Heart left ventricle (tissue), 16 donors: ENCODE measurements around the gene IGF2R. TPM values are rescaled to one million over a fixed set of nuclear protein-coding genes. Genes with fewer than 3 reads are reported as not detected.

Experiments used
- ATAC-seq, 4 donors: fragments of 200-7000 bp; cut with Tn5 transposase; one replicate each; pipeline ENCODE4 v1.9.1; 2020 to 2022; ENCODE audit warnings: moderate library complexity in 4 of 4, mild to moderate bottlenecking in 3 of 4, moderate number of reproducible peaks in 1 of 4
- DNase-seq, 5 donors: peaks; one replicate each; pipeline ENCODE4 v3.0.0-alpha.2; 2020
- H3K27ac ChIP-seq, 12 donors: fragments of 200-600 bp; sonication (generic) in 4 of 12; one replicate each; pipeline versions ENCODE4 v1.5.0 to v1.8.0; 2016 to 2022; ENCODE audit warnings: mild to moderate bottlenecking in 2 of 12
- H3K27me3 ChIP-seq, 9 donors: fragments of 200-600 bp; sonication (generic) in 2 of 9; one replicate each; pipeline versions ENCODE4 v1.5.1 to v1.8.0; 2016 to 2022; ENCODE audit warnings: mild to moderate bottlenecking in 3 of 9
- H3K36me3 ChIP-seq, 9 donors: fragments of 200-600 bp; sonication (generic) in 2 of 9; one replicate each; pipeline versions ENCODE4 v1.5.0 to v1.8.0; 2018 to 2022; ENCODE audit warnings: mild to moderate bottlenecking in 2 of 9
- H3K4me1 ChIP-seq, 12 donors: fragments of 200-600 bp; sonication (generic) in 4 of 12; one replicate each; pipeline versions ENCODE4 v1.5.0 to v1.8.0; 2016 to 2022; ENCODE audit warnings: mild to moderate bottlenecking in 3 of 12
- H3K4me3 ChIP-seq, 12 donors: fragments of 200-600 bp; sonication (generic) in 4 of 12; one replicate each; pipeline versions ENCODE4 v1.5.0 to v1.8.0; 2017 to 2022; ENCODE audit warnings: mild to moderate bottlenecking in 9 of 12, moderate library complexity in 4 of 12
- H3K9me3 ChIP-seq, 12 donors: fragments of 200-600 bp; sonication (generic) in 4 of 12; one replicate each; pipeline versions ENCODE4 v1.5.0 to v1.8.0; 2016 to 2022; ENCODE audit warnings: mild to moderate bottlenecking in 1 of 12
- POLR2A ChIP-seq, 2 donors: fragments of 450-650 bp; IDR thresholded peaks; one replicate each; pipeline ENCODE4 v1.6.1; 2017; ENCODE audit warnings: antibody characterized with exemption in 2 of 2, mild to moderate bottlenecking in 2 of 2, moderate library complexity in 2 of 2
- WGBS, 4 donors: extraction: QIAGEN DNeasy Blood & Tissue Kit in 2 of 4; methylation state at CpG; one replicate each; pipeline versions ENCODE4 v1.1.5 to v1.1.7; 2013 to 2018; 5-methylcytosine and 5-hydroxymethylcytosine counted together
- intact Hi-C, 10 donors: fragments of 100-400 bp; cut with DNase I; formaldehyde crosslinking; loops; one replicate each; pipeline versions ENCODE4 v1.11.1 to v1.14.2; 2022
- polyA plus RNA-seq, 2 donors: library from polyadenylated mRNA; stranded (reverse); fragments of 200-250 nt; gene quantifications; one replicate each; pipeline ENCODE4 v1.2.3, GENCODE V29; 2013
- total RNA-seq, 9 donors: library from RNA; depleted of rRNA in 2 of 9; stranded (reverse); fragments of >200 nt in 2 of 9; fragmentation: NEBNext Ultra II Directional in 3 of 9; extraction: Animal tissue kit (Norgen Biotek cat#: 25700) in 3 of 9; gene quantifications; one replicate each; pipeline versions ENCODE4 v1.1.0 to v1.2.4, GENCODE V29; 2016 to 2023
- TF ChIP-seq, protein P1 (sequence below), 12 donors: fragments of 200-600 bp; sonication (generic) in 4 of 12; IDR thresholded peaks; one replicate each; pipeline versions ENCODE4 v1.5.0 to v1.8.0; 2018 to 2022; ENCODE audit warnings: antibody characterized with exemption in 12 of 12, mild to moderate bottlenecking in 5 of 12
- donor health status: ischemic (EF 13 %, LVEDD 7.1; RV severe dilation, severe dysfunction).
- donor health status: healthy with polysubstance abuse.
- donor health status: DM: no; HTN: yes; CAD: no.
- donor health status: DM: no; HTN: no; CAD: no.
- donor health status: ischemic (EF 25% LVEDD 6.9; RV normal size, moderate dysfunction).
- donor health status: ischemic (EF 25% LVEDD 5.7; RV mildly dilated, moderate dysfunction).
- donor health status: healthy.
- donor health status: DM: yes; HTN: yes; CAD: no.
- donor health status: ischemic (EF 35%, LVEDD 5.7; RV mildly dilated, moderate dysfunction).
- donor health status: nonischemic (EF 11% LVEDD 7.7; RV severe dilation, severe dysfunction).
- donor health status: DM: yes; HTN: yes; CAD: no.
- donor health status: PGD.
- donor health status: ischemic (EF 29% LVEDD 5.4; RV normal size, mild dysfunction).
- donor health status: nonischemic (EF 23%, LVEDD 6.1; RV moderate dilation, normal function).

IGF2R gene
- total and polyA plus RNA-seq, 11 donors, result 15.4 to 111 (median 68.5) TPM

DNA sequence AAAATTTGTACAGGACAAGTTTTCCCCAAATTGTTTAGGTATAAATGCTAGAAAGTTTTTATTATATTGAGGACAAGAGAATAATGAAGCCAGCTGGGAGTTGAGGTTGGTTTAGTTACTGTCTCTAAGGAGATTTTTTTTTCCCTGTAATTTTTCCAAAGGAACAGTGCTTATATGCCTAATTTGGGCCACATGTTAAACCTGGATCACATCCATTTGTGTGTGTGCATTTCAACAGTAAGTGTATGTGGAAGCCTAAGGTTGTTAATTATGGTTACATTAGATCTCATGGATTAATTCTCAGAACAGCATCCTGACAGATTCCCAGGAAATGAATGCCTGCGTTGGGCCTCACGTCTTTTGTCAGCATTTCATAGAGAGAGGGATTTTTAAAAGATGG, 4.5 kb downstream of the IGF2R start:
- Histone ChIP-seq H3K4me3 (no peak overlapping the region), H3K36me3 (no peaks in the 10 kb centered on the region), H3K27me3 (no peaks in the 10 kb centered on the region), H3K4me1 (peaks cover 0 to 85% (median 62%) of the 10 kb centered on the region in 12 donors), H3K9me3 (no peaks in the 10 kb centered on the region), H3K27ac (peak overlapping the region in 8 of 12 donors; percentile 10 to 51 (median 40))
- 32 to 45% (median 42%) methylated on average over 2 of the region's 2 CpGs for WGBS, 4 donors
- TF ChIP-seq, protein P1, sequence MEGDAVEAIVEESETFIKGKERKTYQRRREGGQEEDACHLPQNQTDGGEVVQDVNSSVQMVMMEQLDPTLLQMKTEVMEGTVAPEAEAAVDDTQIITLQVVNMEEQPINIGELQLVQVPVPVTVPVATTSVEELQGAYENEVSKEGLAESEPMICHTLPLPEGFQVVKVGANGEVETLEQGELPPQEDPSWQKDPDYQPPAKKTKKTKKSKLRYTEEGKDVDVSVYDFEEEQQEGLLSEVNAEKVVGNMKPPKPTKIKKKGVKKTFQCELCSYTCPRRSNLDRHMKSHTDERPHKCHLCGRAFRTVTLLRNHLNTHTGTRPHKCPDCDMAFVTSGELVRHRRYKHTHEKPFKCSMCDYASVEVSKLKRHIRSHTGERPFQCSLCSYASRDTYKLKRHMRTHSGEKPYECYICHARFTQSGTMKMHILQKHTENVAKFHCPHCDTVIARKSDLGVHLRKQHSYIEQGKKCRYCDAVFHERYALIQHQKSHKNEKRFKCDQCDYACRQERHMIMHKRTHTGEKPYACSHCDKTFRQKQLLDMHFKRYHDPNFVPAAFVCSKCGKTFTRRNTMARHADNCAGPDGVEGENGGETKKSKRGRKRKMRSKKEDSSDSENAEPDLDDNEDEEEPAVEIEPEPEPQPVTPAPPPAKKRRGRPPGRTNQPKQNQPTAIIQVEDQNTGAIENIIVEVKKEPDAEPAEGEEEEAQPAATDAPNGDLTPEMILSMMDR (IDR thresholded peaks at IDR 0.05), result no peak
- no peak for TF ChIP-seq POLR2A (IDR thresholded peaks at IDR 0.05)
- DNase-seq (no peak), ATAC-seq (no peak)
- intact Hi-C loops, result loop anchor here in 9 of 10 donors (5.0 to 10.0 kb wide), 7 partner anchors 34 to 69 kb away; no protein-coding TSS in a partner anchor

DNA sequence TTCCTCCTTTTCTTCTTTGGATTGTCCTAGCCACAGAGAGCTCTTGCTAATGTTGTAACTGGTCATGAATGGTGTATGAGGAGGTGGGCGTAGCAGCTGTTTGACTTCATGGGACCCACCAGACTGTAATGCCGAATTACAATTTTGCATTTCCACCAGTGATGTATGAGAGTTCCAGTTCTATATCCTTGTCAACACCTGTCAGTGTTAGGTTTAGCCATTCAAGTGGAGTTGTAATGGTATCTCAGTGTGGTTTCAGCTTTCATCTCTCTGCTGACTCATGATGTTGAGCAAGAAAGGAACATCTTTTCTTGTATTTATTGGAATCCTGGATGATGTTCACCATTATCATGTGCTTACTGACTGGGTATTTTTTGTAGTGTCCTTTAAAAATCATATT, 5.1 kb downstream of the IGF2R start:
- Histone ChIP-seq H3K4me3 (no peak overlapping the region), H3K27me3 (no peaks in the 10 kb centered on the region), H3K27ac (peak overlapping the region in 6 of 12 donors; percentile 12 to 51 (median 40)), H3K9me3 (no peaks in the 10 kb centered on the region), H3K4me1 (peaks cover 0 to 88% (median 65%) of the 10 kb centered on the region in 12 donors), H3K36me3 (no peaks in the 10 kb centered on the region)
- intact Hi-C loops, result loop anchor here in 9 of 10 donors (5.0 to 10.0 kb wide), 7 partner anchors 33 to 68 kb away; no protein-coding TSS in a partner anchor
- ATAC-seq (peak in 3 of 4 donors; percentile 14 to 34 (median 21)), DNase-seq (no peak)
- 58 to 73% (median 62%) methylated on average over 2 of the region's 2 CpGs for WGBS, 4 donors
- TF ChIP-seq, protein P1 (IDR thresholded peaks at IDR 0.05), result no peak
- no peak for TF ChIP-seq POLR2A (IDR thresholded peaks at IDR 0.05)

DNA sequence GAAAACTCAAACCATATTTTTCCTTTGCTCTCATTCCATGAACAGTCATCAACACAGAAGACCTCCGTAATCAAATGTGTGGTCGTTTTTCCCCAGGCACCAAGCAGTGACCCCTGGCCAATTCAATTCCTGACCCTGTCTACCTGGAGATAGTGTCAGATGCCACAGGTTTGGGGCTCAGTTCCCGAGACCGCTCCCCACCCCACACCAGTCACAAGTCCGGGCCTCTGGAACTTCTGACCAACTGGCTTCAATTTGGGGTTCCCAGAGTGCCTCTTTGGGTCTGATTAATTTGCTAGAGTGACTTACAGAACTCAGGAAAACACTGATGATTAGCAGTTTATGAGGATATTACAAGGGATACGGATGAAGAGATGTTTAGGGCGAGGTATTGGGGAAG, 6.0 kb downstream of the IGF2R start:
- peaks cover 0 to 98% (median 74%) of the 10 kb centered on the region in 12 donors for H3K4me1 ChIP-seq
- no peak for TF ChIP-seq POLR2A (IDR thresholded peaks at IDR 0.05)
- TF ChIP-seq, protein P1 (IDR thresholded peaks at IDR 0.05), result no peak
- peak overlapping the region in 1 of 12 donors; percentile 51 for H3K27ac ChIP-seq
- ATAC-seq (no peak), DNase-seq (no peak)
- H3K9me3 ChIP-seq, result no peaks in the 10 kb centered on the region
- H3K36me3 ChIP-seq, result no peaks in the 10 kb centered on the region
- H3K27me3 ChIP-seq, result no peaks in the 10 kb centered on the region
- intact Hi-C loops, result loop anchor here in 9 of 10 donors (5.0 to 10.0 kb wide), 7 partner anchors 32 to 67 kb away; no protein-coding TSS in a partner anchor
- WGBS, 4 donors, result 89 to 95% (median 93%) methylated on average over 7 of the region's 7 CpGs
- no peak overlapping the region for H3K4me3 ChIP-seq

DNA sequence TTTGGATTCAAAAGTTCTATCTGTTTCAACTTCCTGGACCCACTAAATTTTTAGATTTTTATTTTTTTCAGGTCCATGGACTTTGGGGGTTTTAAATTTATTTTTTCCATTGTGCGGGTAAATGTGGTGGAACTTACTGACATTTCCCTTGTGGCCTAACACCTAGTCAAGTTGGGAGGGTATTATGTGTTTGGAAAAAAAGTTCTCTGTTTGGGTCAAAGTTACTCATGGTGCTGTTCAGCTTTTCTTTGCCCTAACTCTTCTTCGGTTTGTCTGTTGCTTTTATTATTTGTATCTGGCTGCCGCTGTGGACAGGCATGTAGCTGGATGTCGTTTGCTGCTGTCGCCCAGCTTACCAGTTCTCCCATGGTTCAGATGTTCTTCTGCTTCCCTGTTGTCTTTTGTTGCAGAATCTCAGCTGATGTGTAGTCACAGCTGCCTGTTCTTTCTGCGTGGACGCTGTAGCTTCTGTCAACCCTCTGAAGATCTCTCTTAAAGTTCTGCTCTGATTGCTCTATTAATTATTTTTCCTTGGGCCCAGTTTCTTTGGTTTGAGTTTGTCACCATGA, 7.9 kb downstream of the IGF2R start:
- Histone ChIP-seq H3K27ac (peak overlapping the region in 11 of 12 donors; percentile 59 to 86 (median 77)), H3K4me3 (peak overlapping the region in 4 of 12 donors; percentile 2 to 12 (median 5)), H3K27me3 (no peaks in the 10 kb centered on the region), H3K36me3 (no peaks in the 10 kb centered on the region), H3K4me1 (peaks cover 0 to 98% (median 74%) of the 10 kb centered on the region in 12 donors), H3K9me3 (no peaks in the 10 kb centered on the region)
- no peak for ATAC-seq
- 52 to 71% (median 57%) methylated on average over 7 of the region's 7 CpGs for WGBS, 4 donors
- intact Hi-C loops, result loop anchor here in 2 of 10 donors (5.0 to 10.0 kb wide), 2 partner anchors 48 to 66 kb away; no protein-coding TSS in a partner anchor
- TF ChIP-seq, protein P1 (IDR thresholded peaks at IDR 0.05), result no peak
- no peak for TF ChIP-seq POLR2A (IDR thresholded peaks at IDR 0.05)
- no peak for DNase-seq
